GM18517 (cell line): ENCODE measurements around the gene DLX5.

Source experiments
- ATAC-seq: cut with Tn5 transposase; IDR thresholded peaks from one replicate; pipeline ENCODE4 v1.9.1; 2021; ENCODE audit warnings: mild to moderate bottlenecking, moderate library complexity; ENCODE audit not compliant: unreplicated experiment

The DLX5 gene

DNA sequence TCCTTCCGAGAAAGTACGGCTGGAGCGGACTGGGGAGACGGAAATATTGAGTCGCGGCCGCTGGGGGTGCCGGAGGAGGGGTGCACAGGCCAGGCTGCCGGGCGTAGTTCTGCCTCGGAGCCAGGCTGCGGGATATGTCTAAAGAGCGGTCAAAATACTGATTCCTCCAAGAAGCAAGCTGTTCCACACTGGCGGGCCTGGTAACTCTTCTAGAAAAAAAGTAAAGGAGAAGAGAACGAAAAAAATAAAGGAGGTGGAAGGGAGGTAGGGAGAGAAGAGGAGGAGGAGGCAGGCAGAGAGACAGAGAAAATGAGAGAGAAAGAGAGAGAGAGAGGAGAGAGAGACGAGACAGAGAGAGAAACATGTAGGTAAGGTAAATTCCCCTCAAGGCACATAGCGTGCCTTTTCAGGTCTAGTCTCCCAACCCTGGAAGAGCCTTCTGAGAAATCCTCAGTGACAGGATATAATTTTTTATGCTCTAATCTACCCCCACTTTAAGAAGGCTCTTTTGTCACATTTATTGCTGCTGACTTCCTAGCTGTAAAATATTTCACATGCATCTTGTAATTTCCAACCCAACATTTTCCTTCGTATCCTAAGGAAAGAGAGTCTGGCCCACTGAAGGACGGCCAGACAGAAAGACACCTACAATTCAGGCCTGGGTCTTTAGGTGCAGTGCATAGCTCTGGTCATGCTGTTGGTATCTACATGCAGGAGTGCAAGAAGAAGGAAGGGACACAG lies 5.7 kb downstream of the DLX5 start:
- no peak for ATAC-seq

DNA sequence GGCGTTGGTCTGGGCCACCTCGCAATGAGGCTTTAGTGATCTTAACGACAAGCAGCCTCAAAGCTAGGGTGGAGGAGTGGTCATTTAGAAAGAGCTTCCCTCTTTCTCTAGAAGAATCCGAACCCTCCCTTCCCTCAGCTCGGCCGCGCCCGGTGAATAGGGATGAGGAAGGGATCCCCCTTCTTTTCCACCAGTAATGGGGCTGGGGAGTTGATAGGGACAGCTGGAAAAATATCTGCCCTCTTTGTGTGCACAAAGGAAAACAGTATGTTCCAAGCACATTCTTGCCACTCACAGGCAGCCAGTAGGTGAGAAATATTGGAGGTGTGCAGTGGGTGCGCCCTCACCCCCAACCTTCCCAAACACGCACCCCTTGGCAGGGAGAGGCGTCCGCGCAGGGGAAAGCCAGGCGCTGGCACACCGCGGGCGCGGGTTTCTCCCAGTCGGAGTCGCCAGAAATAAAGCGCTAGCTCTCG lies 6.5 kb downstream of the DLX5 start:
- ATAC-seq: no peak

DNA sequence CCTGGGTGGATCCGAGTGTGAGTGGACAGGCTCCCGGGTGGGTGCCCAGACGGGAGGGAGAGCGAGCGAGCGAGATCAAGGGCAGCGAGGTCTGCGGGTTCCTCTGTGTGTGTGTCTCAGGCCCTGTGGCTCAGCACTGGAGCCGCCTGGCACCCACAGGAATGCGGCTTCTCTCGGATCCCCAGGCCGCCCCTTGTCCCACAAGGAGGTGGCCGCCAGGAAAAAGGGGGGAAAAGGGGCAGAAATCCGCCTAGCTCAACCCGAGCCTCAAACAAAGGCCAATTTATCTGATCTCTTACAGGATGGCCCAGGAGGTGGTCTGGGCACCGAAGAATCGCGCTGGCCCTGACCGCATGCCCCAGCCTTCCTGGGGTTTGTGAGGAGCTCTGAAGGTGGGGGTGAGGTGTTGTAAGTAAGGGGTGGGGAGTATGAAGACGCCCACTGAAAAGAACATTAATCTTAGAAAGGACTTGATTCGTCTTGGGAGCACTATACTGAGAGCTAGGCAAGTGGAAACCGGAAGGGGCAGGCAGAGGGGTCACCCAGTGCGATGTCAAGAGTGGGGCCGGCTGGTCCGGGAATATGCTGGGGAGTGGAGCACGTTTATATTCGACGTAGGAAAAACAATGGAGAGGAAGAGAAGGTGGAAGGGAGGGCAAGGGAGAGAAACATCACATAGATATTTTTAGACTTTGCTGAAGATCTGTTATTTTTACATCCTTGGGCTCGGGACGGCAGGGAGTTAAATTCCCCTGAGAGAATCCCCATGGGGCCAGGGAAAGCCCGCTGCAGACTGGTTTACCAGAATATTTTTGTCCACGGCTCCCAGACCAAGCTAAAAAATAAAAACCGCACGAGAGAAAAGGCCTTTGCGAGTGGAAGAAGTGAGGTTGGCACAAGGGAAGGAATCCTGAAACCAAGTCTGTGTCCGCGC lies 7.2 kb downstream of the DLX5 start:
- ATAC-seq: no peak

DNA sequence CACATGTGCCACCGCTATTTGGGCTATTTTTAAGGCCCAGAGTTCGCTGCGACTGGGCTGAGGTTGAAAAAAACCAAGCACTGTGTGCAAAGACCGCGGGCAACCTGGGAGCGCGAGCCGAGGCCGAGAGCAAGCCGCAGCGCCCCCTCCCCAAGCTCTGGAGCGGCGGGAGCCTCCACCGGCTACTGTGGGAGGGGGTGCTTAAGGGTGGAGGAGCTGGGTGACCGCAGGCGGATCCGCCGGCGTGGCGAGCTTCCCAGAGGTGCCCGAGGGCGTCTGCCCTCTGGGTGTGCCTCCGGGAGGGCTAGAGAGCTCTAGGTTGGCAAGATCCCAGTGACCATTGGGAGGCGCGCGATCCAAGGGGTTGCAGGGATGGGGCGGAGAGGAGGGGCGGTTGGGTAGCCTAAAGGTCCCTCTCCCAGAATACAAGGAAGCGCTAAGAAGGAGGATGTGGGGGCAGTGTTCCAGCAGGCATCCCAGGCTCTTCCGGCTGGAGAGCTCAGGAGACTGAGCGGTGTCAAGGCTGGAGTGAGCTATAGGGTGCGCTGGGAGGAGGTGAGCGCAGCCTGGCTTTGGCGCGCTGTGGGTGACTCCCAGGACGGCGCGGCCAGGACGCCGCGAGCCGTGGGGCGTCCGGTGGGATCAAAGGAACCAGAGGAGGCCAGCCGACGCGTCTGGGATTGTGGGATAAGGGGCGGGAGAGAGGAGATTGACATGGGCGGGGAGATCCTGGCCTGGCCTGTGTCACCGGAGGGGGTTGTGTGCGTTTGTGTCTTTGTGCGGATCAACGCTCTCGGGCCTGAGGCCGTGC lies 8.0 kb downstream of the DLX5 start:
- ATAC-seq: no peak

DNA sequence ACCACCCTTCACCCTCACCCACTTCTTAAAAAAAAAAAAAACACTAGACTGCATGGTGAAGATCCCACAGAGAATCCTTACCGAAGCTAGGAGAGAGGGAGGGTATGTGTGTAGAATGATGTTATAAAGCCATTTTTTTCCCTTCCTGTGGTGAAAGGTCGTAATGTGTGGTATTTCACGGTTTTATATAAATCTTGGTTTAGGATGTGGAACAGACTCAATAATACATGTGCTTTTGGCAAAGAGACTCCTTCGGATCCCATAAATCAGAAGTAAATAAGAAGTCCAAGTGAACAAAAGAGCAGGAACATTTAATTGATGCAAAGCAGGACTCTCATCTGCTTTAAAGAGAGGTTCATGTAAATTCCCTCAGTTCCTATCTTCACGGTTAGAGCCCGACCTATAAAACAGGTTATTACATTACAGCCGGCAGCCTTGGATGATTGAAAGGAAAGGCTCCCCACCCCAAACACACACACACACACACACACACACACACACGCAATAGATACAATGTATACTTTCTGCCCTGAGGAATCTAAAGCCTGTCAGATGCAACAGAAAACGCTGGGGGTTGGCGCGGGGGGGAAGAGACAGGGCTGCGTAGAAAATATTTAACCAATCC lies 8.8 kb downstream of the DLX5 start:
- no peak for ATAC-seq

DNA sequence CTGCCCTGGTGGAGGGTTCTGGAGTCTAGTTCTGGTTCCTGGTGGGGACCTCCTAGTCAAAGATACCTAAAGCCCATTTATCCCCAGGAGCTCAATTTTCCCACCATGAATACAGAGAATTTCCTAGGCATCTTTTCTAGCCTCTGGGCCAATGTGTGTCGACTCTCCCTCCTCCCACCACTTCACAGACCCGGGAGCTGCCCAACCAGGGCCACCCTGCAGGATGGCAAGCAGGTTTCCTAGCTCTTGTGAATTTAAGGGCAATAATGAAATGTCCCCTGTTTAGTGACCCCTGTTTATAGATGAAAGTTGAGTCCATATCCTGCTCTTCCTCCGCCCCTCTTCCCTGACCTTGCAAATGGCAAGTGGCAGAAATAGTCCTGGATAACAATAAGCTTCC lies 9.4 kb downstream of the DLX5 start:
- ATAC-seq: no peak

DNA sequence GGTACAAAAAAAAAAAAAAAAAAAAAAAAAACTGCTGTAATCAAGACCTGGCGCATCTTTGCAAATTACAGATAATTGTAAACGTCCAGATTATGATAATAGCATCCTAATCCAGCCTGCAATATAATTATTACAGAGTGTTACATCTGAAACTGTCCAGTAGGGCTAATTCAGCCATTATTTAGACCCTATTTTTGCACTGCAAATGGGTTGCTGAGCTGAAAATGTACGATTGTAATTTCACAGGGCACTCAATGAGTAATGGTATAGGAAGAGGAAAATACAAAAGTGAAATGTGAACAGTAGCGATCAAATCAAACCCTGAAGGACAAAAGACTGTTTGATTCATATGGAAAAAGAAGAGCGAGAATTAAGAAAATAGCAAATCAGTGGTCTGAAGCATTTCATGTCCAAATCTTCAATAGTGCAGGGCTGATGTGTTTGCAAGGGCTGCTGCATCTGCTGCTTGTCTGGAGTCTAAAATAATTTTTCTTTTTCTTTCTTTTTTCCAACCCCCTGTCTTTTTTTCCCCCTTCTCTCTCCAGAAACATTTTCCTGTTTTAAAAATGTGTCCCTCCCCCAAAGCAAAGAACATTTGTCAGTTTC lies 10.4 kb downstream of the DLX5 start:
- ATAC-seq: no peak

DNA sequence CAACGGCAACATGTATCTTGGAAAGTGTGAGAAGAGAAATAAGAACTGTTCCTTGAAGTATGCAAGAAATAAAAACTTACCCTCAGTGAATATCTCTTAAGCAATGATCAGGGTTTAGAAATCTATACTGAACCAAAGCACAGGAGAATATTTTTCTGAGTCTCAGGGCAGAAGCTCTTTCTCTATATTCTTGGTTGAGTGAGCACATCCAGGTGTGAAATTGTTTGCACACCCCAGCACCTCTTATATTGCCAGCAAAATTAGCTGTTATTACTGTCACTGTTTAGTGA lies 10.8 kb downstream of the DLX5 start:
- no peak for ATAC-seq

DNA sequence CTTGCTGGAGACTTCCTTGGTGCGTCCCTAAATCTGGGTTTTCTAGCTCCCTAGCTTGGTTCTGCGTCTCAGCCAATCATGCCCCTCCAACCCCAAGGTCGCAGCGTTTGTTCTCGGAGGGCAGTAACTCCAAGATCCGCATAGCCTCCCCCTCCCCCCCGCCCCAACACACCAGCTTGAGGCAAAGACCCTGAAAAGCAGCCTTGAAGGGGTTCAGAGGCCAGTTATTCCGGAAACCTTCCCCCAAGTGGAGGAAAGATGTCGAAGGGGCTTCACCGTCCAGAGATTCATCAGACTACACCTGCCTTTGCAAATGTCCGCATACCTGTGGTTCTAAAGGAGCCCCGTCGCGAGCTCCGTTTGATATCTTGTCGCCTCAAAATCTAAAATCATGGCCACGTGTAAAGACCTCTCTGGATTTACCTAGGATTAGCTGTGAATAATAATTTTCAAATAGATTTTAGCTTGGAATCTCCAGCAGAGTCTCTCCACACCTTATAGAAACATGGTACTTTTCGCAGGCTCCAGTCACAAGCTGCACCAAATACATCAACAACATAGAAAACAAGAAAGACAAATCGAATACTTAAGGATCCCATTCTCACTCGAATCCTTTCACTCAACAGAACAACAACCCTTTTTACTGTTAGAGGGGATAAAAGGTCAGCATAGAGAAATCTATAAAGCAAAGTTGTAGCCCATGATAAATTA lies 11.3 kb downstream of the DLX5 start:
- ATAC-seq: no peak

DNA sequence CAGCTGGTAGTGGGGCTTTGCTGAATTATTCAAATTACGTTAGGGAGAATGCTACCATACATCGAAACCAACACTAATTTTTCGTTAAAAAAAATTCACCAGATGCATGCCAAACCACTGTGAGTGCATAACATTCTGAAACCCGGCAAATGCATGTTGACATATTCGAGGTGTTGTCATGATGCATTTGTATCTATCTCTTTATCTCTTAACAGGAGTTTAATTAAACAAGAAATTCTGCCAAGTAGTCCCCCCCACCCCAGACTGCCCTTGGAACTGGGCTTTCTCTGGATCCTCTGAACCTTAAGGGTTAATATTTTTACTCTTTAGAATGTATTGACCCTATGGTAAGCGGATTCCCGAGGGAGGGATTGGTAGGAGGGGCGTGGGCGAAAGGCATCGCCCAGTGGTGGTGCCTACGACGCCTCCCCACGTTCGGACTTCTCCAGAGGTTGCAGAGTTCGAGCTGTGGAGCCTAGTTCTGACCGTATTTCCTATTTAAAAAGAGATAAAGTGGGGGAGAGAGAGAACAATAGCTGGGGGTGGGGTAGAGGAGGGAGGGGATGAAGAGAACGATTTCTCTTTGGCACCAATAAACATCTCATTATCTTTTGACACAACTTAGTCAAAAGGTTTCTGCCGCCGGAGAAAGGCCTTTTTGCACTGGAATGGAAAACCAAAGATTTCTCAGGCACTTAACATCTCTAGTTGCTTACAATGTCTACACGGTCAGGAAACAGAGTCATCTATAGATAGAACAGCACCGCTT lies 12.1 kb downstream of the DLX5 start:
- no peak for ATAC-seq

DNA sequence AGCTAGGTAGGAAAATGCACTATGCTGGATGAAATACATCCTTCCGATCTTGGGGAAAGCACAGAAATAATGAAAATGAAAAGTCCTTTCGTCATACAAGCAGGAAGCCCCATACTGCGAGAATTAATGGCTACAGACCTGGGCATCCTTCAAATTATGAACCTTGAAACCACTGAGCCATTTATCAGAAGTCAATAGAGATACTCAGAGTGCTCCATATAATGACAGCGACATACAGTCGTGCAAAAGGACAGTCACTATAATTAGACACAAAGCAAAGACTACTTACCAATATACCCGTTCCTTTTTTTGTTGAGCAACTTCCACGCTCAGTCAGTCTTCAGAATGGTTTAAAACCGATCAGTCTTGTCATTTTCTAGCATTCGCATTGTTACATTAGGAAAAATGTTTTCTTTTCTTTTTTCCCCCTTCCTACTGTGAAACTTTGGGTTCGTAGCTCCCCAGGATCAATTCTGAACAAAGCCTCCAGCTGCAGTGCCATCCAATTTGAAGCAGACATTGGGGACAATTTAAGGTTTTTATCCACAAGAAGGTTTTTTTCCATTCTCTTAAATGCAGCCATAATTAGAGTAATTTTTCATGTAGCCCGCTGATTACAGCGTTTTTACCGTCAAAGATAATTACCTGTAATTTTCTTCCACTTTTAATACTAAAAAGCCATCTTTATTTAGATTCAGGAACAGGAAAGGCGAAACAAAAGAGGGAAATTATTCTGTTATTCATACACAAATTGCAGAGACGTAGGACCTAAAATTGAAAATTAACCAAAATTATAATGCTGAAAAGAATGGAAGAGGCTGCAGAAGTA lies 12.9 kb downstream of the DLX5 start:
- ATAC-seq: no peak

DNA sequence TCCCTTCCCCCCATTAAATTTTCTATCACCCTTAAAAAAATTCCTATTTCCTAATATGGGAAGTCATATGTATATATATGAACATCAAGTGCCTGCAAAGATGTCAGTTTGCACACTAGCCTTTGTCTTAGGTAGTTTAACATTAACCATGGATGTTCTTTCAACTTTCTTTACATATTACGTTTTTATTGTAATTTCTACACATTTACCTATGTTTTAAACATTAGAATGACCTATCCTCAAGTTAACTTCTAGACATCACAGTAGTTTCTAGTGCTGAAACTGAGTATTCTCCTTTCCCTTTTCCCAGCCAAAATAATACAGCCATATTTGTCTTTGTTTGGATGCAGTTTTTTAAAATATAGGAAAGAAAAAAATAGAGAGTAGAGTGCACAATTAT lies 13.5 kb downstream of the DLX5 start:
- ATAC-seq: no peak

DNA sequence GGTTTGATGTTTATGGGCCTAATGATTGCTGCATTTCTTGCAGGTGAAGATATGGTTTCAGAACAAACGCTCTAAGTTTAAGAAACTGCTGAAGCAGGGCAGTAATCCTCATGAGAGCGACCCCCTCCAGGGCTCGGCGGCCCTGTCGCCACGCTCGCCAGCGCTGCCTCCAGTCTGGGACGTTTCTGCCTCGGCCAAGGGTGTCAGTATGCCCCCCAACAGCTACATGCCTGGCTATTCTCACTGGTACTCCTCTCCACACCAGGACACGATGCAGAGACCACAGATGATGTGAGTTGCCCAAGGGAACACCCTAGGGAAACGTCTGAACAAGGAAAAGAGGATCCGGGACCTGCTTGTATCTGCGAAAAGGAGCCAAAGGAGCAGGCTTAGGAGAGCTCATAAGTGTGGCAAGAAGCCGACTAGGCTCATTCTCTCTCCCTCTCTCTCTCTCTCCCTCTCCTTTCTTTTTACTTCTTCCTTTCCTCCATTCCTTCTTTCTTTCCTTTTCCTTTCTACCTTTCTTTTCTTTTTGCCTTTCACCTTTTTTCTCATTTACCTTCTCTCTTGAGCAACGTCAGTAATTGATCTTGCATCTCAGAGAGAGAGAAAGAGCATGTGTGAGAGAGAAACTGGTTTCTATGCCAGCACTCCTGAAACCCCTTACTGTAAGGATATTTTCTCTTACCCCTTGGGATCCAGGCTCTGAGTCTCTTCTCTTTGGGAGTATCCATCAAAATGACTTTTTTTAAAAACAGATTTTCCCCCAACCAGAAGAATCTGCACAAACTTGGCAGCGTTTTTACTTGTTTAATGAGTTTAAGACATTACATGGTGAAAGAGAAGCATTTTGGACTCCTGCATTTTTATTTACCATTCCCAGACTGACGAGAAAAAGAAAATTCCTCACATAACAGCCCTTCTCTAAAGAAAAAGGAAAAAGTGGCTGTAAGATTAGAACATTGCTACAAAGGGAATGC lies 14.6 kb downstream of the DLX5 start:
- no peak for ATAC-seq

DNA sequence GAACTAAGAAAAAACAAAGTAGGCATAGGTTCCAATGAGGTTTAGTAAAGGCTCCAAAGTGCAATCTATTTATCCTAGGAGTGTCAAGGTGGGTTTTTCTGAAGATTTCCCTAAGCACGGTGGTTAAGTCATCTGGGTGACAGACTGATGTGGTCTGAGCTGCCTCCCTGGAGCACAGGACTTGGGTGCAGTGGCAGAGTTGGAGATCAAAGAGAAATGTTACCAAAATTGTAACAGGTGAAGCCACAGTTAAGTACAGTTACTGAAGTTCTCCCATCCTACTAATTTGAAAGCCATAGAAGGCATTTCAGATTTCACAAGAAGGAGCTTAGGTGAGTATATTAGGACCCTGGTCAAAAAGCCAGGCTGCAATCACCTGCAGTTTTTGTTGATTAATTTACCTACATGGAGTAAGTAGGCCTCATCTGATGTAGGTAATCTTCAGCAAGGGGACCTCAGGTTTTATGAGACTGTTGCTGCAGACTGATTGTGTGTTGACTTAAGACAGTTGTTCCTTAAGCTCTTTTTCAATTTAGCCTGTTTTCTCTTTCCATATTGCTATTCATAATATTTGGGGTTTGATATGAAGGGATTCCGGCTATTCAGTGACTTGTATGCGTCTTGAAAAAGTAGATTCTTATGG lies 16.2 kb downstream of the DLX5 start:
- ATAC-seq: no peak

DNA sequence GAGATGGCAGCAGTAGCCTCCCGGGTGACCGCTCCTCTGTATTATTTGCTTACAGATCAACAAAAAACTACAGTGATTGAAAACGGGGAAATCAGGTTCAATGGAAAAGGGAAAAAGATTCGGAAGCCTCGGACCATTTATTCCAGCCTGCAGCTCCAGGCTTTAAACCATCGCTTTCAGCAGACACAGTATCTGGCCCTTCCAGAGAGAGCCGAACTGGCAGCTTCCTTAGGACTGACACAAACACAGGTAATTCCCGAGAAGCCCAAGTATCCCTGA lies 17.1 kb downstream of the DLX5 start:
- ATAC-seq: no peak

DNA sequence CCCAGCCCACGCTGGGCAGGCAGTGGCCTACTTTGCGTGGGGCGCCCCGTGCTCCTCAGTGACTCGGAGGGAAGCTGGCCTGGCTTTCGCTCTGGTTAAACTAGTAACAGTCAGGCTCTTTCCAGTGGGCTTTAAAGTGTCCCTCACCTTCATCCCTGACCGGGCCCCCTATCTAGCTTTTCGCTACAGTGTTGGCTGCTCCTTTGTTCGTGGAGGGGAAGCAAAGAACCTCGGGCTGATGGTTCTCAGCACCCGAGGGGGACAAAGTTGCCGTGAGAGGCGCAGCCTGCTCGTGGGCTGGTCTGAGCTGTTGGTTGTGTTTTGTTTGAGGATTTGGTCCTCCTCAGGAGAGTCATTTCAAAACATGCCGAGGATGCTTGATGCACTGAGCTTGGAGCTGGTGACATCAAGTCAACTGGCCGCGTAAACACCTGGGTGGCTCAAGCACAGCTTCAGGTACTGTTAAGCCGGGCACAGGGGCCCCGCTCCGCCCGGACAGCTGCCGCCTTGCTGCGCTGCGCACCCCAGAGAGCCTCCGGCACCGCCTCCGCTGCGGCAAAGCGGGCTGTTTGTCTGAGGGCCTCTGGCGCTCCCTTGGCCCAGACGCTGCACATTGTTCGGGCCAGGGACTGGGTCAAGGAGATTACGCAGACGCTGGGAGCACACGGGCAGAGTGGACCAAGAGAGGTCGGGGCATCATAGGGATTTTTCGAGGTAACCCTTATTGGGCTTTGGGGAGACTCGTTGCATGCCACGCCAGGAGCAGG lies 17.6 kb downstream of the DLX5 start:
- ATAC-seq: no peak
